Measurements from ENCODE around the gene TDO2.

DNA sequence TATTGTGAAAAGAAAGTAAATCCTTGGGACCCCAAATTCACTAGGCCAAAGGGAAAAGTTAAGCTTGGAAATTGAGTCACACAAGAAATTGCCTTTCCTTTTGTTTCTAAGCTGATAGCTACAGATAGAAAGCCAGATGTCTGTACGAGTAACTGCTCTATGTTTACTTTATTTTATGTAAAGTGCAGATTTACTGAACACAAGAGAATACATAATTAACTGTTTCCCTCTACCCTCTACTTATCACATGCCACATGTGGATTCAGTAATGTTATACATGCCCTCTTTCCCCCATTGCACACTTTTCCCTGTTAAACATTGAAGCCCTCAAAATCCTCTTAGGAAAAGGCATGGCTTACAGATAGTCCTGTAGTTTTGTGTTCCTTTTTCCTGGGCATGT, 16.5 kb upstream of the TDO2 start:
- TF ChIP-seq ZNF629 (CRISPR knock-in tag; conservative IDR thresholded peaks at IDR 0.05) (no peak), ZKSCAN8 (CRISPR knock-in tag; IDR thresholded peaks at IDR 0.05; ENCODE audit: borderline replicate concordance) (no peak), SALL1 (CRISPR knock-in tag; IDR thresholded peaks at IDR 0.05) (no peak), POLR2AphosphoS5 (IDR thresholded peaks at IDR 0.05; ENCODE audit: low read depth, low read length) (no peak), TCF7 (IDR thresholded peaks at IDR 0.05; ENCODE audit: low read depth) (no peak), ZC3H13 (CRISPR knock-in tag; IDR thresholded peaks at IDR 0.05) (no peak), SRF (IDR thresholded peaks at IDR 0.05; ENCODE audit: low read depth, low read length) (no peak), ZBTB8A (CRISPR knock-in tag; IDR thresholded peaks at IDR 0.05; ENCODE audit: borderline replicate concordance, low read depth) (no peak), U2AF1 (optimal IDR thresholded peaks at IDR 0.05; ENCODE audit: low read depth, low read length) (no peak)
- TF ChIP-seq, protein P1, sequence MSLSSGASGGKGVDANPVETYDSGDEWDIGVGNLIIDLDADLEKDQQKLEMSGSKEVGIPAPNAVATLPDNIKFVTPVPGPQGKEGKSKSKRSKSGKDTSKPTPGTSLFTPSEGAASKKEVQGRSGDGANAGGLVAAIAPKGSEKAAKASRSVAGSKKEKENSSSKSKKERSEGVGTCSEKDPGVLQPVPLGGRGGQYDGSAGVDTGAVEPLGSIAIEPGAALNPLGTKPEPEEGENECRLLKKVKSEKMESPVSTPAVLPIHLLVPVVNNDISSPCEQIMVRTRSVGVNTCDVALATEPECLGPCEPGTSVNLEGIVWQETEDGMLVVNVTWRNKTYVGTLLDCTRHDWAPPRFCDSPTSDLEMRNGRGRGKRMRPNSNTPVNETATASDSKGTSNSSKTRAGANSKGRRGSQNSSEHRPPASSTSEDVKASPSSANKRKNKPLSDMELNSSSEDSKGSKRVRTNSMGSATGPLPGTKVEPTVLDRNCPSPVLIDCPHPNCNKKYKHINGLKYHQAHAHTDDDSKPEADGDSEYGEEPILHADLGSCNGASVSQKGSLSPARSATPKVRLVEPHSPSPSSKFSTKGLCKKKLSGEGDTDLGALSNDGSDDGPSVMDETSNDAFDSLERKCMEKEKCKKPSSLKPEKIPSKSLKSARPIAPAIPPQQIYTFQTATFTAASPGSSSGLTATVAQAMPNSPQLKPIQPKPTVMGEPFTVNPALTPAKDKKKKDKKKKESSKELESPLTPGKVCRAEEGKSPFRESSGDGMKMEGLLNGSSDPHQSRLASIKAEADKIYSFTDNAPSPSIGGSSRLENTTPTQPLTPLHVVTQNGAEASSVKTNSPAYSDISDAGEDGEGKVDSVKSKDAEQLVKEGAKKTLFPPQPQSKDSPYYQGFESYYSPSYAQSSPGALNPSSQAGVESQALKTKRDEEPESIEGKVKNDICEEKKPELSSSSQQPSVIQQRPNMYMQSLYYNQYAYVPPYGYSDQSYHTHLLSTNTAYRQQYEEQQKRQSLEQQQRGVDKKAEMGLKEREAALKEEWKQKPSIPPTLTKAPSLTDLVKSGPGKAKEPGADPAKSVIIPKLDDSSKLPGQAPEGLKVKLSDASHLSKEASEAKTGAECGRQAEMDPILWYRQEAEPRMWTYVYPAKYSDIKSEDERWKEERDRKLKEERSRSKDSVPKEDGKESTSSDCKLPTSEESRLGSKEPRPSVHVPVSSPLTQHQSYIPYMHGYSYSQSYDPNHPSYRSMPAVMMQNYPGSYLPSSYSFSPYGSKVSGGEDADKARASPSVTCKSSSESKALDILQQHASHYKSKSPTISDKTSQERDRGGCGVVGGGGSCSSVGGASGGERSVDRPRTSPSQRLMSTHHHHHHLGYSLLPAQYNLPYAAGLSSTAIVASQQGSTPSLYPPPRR (CRISPR knock-in tag; IDR thresholded peaks at IDR 0.05; ENCODE audit: borderline replicate concordance): no peak
- TF ChIP-seq, protein P2, sequence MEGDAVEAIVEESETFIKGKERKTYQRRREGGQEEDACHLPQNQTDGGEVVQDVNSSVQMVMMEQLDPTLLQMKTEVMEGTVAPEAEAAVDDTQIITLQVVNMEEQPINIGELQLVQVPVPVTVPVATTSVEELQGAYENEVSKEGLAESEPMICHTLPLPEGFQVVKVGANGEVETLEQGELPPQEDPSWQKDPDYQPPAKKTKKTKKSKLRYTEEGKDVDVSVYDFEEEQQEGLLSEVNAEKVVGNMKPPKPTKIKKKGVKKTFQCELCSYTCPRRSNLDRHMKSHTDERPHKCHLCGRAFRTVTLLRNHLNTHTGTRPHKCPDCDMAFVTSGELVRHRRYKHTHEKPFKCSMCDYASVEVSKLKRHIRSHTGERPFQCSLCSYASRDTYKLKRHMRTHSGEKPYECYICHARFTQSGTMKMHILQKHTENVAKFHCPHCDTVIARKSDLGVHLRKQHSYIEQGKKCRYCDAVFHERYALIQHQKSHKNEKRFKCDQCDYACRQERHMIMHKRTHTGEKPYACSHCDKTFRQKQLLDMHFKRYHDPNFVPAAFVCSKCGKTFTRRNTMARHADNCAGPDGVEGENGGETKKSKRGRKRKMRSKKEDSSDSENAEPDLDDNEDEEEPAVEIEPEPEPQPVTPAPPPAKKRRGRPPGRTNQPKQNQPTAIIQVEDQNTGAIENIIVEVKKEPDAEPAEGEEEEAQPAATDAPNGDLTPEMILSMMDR (CRISPR knock-in tag; IDR thresholded peaks at IDR 0.05): no peak
- TF ChIP-seq, protein P3, sequence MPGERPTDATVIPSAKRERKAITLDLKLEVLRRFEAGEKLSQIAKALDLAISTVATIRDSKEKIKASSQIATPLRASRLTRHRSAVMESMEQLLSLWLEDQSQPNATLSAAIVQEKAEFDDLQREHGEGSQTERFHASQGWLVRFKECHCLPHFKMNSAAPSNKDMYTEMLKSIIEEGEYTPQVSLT (CRISPR knock-in tag; IDR thresholded peaks at IDR 0.05; ENCODE audit: borderline replicate concordance, low read depth): no peak
- TF ChIP-seq, protein P4, sequence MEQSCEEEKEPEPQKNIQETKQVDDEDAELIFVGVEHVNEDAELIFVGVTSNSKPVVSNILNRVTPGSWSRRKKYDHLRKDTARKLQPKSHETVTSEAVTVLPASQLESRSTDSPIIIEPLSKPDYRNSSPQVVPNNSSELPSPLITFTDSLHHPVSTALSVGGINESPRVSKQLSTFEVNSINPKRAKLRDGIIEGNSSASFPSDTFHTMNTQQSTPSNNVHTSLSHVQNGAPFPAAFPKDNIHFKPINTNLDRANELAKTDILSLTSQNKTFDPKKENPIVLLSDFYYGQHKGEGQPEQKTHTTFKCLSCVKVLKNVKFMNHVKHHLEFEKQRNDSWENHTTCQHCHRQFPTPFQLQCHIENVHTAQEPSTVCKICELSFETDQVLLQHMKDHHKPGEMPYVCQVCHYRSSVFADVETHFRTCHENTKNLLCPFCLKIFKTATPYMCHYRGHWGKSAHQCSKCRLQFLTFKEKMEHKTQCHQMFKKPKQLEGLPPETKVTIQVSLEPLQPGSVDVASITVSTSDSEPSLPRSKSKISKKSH (CRISPR knock-in tag; IDR thresholded peaks at IDR 0.05; ENCODE audit: borderline replicate concordance): no peak

All from HepG2 (cell line).